GM19351 (cell line): Measurements from ENCODE around the gene MECP2.

Experiments used
- ATAC-seq: cut with Tn5 transposase; IDR thresholded peaks from one replicate; pipeline ENCODE4 v1.9.1; 2021; ENCODE audit warnings: mild to moderate bottlenecking, moderate library complexity; ENCODE audit not compliant: unreplicated experiment

Gene MECP2

DNA sequence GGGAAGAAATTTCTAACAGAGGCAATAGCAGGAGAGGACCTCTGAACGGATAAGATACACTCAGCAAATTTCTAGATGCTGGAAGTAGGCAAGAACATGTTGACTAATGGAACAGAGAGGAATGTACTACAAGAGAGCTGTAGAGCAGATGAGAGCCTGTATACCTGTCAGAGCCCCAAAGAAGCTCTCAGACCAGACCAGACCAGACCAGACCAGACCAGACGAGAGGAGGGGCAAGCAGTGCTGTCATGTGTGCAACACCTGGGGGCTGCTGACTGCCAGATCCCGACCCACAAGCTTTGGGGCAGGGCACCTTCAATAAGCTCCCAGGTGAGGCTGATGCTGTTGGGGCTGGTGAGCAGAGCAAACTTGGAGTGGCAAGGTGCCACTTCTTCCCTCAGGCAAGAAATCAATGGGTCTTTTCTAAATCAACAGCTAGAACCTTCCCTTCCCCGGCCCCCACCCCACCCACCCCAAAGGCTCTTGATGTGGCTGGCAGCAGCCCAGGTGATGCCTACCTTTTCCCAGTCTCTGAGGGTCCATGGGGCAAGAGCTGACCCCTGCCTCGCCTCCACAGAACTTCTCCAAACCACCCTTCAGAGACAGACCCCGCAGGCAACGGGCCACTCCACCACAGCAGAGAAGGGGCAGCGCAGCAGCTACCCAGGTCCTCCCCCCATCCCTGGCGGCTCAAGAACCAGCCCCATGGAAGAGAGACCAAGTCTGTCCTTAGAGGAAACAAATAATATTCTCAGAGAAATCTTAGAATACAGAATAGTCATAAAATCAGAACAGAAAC, 32.7 kb downstream of the MECP2 start:
- no peak for ATAC-seq

DNA sequence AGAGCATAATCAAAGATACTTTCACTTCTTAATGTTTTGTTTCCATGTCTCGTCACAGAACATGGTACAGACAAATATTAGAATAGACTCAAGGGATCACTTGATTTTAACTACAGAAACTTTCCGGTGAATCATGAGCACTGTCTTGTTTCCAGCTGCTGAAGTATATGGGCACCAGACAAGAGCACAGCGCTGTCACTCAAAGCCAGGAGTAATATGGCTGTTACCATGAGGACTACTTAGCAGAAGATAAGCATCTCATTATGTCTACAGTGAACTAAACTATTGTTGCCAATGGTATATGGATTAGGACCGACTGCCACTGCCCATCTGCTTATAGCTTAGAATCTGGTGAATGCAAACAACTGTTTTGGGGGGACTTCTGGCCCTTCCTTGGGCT, 34.3 kb downstream of the MECP2 start:
- no peak for ATAC-seq

DNA sequence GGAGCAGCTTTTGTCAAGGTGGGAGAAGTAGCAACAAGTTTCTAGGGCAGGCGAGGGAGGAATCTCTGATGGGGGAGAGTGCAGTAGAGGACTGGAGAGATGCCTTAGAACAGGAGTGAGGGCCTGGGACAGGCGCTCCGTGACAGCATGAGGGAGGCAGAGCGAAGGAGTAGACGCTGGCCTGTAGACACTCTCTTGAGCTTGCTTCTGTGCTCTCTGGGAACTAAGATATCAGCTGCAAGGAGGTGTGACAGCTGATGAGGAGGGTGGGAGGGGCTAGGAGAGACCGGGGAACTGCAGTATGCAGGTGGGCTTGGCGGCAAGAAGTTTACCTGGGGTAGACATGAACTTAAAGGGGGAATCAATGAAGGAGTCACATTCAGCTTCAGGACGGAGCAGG, 35.7 kb downstream of the MECP2 start:
- ATAC-seq = no peak

DNA sequence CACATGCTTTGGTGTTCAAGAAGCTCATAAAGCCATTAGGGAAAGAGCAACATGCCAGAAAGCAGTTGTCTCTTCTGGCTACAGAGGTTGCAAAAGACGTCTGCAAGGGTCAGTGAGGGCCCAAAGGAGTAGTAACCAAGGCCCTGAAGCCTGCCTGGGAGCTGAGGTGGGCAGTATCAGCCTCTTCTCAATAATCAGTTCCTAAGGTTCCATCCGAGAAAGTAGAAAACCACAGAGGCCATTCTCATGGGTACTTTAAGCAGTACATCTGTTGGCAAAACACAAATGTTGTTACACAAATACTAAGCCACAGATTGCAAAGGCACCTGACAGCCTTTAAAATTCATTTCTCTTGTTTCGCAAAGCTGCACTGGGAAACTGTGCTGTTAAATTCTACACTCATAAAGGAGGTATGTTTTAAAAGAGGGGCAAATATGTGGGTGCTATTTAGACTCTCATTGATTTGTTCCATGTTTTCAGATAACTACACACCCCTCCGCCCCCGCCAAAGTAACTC, 37.7 kb downstream of the MECP2 start:
- ATAC-seq = no peak

DNA sequence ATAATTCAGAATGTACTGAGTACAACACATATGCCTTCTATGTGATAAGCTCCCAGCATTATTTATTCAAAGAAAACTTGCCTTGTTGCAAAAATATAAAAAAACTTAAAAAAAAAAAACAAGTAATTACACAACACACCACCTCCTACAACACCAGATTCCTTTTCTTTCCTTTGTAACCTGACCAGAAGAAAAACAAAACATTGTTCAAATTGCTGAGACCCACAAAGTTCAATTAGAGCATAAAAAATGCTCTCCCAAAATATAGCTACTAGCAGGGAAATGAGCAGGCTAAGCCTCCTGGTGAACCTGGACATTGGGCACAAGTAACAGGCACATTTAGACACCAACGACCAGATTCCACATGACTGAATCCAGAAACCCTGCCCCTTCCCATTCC, 38.3 kb downstream of the MECP2 start:
- ATAC-seq = no peak

DNA sequence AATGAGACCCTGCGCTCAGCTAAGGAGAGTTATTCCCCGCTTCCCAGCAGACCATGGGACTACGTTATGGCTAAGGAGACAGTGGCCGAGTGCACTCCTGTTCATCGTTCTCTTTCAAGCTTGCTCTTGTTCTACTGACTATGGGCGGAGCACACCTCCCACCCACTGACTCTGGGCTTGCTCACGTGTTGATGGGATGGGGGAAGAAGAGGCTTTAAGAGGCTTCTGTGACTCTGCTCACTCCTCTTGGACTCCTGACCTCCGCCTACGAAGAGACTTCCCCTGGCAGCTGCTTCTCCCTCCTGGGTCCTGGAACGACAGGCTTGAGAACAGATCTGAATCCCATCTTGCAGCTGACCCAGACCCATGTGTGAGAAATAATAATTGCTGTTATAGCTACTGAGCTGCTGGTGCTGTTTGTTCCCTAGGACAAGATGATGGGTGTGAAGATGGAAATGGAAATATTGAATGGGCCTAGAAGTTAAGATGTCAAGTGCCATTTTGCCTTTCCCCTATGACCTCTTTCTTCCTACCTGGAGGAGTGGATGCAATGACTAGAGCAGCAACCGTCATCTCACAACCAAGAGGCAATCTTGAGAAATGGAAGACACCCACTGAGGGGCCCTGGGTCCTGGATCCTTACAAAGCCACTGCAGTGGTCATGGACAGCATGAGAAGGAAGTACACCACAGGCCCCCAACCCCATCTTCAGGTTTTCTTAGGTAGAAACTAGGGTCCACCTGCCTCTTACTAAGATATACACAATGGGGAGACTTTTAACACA, 39.1 kb downstream of the MECP2 start:
- no peak for ATAC-seq

DNA sequence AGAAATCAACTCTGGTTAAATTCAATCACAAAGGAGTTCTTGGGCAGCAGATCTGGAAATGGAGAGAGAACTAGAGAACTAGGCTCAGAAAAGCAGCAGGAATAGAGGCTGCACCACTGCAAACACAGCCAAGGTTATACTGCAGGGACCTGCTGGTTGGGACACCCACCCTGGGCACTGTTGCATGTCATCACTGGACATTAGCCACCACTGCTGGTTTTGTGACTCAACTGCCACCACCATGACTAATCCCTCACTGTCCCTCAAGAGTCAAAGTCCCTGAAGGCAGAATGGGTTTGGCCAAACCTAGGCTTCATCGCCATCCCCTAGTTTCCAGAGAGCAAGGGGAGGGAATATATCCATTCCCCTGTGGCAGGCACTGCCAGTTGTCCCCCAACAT, 39.7 kb downstream of the MECP2 start:
- no peak for ATAC-seq

DNA sequence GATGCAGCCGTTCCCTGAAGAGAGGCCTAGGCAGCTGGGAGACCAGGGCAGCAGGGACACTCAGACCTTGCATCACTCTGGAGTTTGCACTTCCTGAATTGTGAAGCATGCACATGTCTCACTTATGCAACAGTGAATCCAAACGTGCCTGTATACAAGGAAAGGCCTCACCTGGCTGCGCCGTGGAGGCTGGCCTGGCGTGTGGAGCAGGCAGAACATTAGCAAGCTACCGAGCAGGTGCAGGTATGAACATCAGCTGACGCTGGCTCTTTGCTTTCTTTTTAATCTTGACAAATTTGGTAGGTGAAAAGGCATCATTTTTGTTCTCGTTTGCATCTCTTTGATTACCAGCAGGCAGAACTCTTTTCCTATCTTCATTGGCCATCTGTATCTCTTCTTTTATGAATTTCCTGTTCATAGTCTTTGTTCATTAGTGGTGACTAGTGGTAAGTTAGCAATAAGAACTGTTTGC, 40.7 kb downstream of the MECP2 start:
- no peak for ATAC-seq

DNA sequence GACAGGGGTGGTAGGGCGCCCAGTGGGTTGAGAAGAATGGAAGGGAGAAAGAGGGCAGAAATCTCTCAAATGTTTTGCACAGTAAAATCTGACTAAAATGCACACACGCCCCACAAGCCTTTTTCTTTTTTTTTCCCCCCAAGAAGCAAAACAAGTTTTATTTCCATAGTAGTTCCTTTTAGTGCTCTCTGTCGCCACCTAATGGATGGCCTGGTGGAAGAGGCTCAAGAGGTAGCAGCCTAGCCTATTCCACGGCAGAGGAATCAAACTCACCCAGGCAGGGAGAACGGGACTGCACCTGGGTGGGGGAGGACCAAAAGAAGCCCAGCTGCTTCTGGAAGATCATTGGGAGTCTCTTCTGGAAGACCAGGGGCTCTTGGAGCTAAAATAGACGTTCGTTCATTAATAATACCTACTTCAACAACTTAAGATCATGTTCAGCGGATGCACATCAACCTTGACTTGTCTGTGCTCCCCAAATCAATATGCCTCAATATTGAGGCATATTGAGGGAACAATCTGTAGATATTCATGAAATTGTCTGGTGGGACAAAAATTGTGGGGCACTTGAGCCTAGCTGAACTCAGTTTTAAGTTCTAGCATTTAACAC, 46.2 kb downstream of the MECP2 start:
- ATAC-seq = no peak

DNA sequence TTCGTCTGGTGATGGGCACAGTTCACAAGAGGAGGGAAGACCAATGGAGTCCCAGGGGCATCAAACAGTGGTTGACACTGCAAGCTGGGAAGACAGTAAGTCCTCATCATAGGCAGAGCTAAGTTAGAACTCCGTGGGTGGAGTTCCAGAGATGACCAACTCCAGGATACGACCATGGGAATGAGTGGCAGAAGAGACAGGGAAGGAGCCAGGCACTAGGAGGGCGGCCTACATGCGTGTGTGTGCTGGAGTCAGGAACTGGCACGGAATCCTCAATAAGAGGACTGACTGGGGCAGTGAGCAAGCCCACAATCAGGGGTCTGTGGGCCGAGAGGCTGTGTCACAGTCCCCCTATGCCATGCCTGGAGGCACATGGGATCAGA, 47.4 kb downstream of the MECP2 start:
- ATAC-seq = no peak

DNA sequence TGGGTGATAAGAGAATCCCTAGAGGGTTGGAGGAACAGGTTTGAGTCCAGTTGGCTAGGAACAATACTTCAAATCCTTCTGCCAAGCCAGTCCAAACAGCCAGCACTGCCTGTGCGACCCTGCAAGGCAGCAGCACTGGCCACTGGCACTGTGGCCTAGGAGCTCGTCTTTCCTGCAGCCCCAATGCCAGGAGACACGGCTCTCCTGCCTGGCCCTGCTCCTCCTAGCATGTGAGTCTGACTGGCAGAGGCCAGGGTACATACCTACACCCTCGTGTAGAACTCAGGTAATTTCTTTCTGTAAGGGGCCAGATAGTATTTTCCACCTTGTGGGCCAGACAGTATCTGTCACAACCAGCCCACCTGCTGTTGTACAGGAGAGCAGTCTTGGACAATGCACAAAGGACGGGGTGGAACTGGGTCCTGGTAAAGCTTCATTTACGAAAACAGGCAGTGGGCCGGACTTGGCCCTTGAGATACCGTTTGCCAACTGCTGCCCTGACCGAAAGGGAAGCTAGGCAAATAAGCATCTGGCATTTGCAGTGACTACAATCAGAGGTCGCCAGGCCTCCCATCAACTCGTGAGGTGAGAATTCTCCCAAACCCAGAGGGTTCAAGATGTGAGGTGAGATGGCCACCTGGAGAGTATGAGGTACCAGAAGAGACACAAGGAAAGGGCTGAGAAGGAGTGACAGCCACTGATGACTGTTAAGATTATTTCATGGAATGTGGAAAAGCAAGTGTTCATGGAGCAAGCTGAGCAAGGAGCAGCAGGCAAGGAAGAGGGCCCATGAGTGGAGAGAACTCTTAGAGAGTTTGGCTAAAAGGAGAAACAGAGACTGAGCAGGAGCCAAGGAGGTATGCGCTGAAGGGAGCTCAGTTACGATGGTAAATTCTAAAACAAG, 48.1 kb downstream of the MECP2 start:
- no peak for ATAC-seq

DNA sequence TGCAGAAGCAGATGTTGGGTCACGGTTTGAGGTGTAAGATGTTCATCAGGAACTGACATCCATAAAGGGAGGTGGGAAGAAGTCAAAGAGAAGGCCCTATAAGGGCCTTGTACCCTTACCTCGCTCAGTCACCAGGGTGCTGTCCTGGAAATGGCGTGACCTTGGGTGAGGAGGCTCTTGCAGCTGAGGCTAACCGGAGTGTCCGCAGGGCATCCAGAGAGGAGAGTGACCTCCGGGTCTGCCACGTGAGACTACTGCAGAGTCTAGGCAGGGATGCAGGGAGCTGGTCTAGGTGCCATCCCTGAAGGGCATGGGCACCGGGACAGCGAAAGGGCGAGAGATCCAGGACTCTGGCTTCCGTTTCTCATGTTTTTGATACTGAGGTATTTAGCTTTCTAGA, 49.1 kb downstream of the MECP2 start:
- ATAC-seq = no peak

DNA sequence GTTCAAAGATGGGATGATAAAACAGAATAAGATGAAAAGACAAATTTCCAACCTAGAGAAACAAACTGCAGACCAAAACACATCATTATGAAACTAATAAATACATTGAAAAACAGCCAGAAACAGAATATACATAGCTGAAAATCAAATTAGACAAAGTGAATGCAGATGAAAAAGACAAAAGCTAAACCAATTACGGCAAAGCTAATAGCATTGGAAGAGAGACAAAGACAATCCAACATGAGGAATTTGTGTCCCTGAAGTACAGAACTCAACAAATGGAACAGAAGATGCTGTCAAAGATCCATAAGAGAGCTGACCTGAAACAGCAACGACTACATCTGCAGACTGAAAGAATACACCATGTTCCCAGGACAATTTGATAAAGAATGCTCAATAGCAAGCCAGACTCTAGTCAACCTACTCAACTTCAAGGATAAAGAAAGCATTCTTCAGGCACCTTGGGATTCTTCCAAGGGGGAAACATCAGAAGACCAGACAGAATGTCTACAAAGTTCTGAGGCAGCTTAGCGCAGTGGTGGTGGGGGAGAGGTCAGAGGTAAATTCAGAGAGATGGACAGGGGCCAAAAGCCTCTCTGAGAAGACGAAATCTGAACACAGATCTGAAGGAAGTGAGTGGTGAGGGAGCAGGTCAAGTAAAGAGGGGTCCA, 50.4 kb downstream of the MECP2 start:
- no peak for ATAC-seq

DNA sequence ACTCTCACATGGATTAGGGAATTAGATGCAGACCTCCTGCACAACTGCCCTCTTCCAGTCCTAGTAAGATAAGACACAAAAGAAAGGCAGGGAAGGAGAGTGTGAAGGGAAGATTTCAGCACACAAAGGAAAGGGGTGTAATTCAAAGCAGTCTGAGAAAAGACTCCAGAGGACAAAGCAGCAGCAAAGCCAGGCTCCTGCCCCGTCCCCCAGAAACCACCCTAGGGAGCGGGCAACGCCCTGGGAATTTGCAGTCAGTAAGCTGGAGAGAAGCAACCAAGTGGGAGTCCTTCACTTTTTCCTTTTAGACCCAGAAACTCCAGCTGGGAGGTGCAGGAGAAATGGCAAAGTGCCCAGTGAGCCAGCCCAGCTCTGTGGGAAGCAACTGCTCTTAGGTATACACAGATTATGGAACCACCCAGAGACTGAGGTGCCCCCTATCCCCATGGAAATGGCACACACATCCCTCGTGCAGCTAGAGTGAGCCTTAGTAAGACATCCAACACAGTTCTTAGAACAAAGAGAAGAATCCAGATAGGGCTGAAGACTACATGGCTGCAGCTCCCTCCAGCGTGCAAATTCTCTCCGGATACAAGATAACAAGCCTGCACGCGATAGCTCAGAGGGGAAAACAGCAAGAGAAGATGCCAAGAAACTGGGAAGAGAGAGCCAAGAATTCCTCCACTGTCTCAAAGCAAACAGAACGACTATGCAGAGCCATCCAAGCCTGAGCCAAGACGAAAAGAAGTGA, 51.3 kb downstream of the MECP2 start:
- ATAC-seq = no peak

DNA sequence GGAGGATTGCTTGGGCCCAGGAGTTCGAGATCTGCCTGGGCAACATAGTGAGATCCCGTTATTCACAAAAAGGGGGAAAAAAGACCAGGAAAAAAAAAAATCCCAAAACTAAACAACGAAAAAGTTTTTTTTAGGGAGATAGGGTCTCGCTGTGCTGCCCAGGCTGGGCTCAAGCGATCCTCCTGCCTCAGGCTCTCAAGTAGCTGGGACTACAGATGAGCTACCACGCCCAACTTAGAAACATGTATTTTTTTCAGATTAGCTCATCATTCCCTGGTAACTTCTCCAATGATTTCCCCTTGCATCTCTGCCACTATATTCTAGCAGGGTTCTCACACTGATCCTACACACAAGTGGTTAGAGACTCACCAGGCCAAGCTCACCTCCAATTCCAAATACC, 53.4 kb downstream of the MECP2 start:
- no peak for ATAC-seq

DNA sequence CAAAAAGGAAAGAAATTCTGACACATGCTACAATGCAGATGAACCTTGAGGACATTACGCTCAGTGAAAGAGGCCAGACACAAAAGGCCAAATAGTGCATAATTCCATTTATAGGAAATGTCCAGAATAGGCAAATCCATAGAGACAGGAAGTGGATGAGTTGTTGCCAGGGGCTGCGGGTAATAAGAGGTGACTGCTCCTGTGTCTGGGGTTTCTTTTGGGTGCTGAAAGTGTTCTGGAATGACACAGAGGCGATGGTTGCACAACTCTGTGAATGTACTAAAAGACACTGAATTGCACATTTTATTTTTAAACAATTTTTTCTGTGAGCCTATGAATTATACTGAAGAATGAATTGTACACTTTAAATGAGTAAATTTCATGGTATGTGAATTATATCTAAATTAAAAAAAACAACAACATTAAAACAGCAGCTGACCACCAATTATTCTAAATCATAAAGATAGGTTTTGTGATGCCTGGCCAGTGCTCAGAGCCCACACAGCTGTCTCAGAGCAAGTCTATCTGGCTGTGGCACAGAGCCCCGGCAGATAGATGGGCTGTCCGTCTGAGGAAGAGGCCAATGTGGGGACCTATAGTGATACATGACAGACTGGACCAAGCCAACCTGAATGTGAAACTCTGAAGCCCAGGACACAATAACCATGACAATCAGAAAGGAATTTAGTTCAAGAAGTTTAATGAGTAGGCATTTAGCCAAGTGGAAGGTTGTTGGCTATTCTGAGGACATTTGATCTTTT, 54.3 kb downstream of the MECP2 start:
- no peak for ATAC-seq

DNA sequence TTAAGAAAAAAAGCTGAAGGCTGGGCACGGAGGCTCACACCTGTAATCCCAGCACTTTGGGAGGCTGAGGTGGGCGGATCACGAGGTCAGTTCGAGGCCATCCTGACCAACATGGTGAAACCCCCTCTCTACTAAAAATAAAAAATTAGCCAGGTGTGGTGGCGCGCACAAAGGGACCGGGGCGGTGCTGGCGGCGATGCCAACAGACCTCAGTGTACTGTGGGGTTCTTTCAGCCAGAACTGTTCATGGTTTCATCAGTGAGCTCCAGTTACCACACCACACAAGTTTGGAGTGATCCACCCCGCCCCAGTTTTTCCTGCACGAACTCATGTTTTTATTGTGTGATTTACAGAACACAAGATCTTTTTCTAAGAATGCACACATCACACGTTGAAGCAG, 56.7 kb downstream of the MECP2 start:
- ATAC-seq = no peak

DNA sequence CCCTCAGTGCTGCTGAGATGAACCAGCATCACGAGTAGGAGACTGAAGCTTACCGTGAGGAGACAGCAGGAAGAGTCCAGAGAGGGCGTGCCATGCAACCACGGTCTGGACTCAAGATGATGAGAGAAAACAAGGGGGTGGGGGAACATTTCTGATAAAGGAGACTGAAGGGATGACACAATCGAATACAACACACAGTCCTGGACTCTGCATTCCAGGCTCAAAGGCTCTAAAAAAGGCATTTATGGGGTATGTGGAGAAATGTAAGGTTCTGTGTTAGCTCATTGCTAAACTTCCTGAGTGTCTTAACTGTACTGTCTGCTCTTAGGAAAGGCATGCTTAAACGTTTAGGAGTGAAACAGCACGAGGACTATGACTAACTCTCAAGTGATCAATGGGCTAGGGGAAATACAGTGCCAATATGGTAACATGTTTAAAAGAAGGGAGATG, 57.2 kb downstream of the MECP2 start:
- no peak for ATAC-seq

DNA sequence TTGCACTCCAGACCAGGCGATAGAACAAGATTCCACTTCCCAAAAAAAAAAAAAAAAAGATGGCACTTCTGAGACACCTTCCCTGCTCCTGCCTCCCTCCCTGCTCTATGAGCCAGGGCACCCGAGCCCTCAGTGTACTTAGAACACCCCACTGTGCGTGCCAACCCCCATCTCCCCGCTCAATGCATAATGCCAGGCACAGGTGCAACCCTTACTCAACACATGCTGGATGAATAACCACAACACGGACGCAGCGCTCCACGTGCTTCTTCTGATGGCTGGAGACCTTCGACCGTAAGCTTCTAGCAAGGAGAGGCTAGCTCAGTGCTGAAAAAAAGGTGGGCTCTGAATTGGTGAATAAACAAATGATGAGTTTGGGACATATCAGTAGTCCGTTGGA, 57.9 kb downstream of the MECP2 start:
- no peak for ATAC-seq
